Endothelial cell of umbilical vein (primary cell): ENCODE measurements around the gene PECR. TPM values are rescaled to one million over a fixed set of nuclear protein-coding genes. Genes with fewer than 3 reads are reported as not detected.
A peak's percentile ranks its signal among the peaks of the same experiment; 100 is the strongest.

Experiments
- BruUV-seq: library from RNA; stranded (reverse); fragments of 400-500 nt; replicated peaks from 2 replicates; lab custom pipeline; 2021; lab: Mats Ljungman, UMichigan
- CTCF ChIA-PET: fragments of 300-600, 350-600 bp; sonication (Branson Sonifier 250); formaldehyde crosslinking; loops from one replicate; lab custom pipeline; 2021; ENCODE audit warnings: antibody characterized with exemption, inconsistent platforms; lab: Charles Lee
- POLR2A ChIA-PET: fragments of 300-600, 350-600 bp; sonication (Branson Sonifier 250); formaldehyde crosslinking; loops from one replicate; lab custom pipeline; 2021; ENCODE audit warnings: antibody characterized with exemption, inconsistent platforms; lab: Charles Lee
- DNase-seq: peaks from one replicate; pipeline ENCODE4 v3.0.0-alpha.2; 2011; ENCODE audit warnings: low read depth, low spot score
- FAIRE-seq: peaks from 2 replicates; lab custom pipeline; 2011; peaks lifted over from hg19 to GRCh38; lab: Jason Lieb, UNC
- H2AFZ ChIP-seq: 2 replicates; pipeline ENCODE4 v1.6.0; 2012; ENCODE audit warnings: low read depth, low read length, control low read depth, inconsistent platforms
- H3K27ac ChIP-seq: 2 replicates; pipeline ENCODE4 v1.5.1; 2011; ENCODE audit warnings: low read depth, mild to moderate bottlenecking, control low read depth, low read length, moderate library complexity; ENCODE audit not compliant: insufficient read depth
- H3K27me3 ChIP-seq, 2 experiments: 2 replicates each; pipeline versions ENCODE4 v1.6.0 to v1.6.1; 2011; ENCODE audit warnings: low read length in 2 of 2, mixed read lengths in 1 of 2; ENCODE audit not compliant: control insufficient read depth in 2 of 2, insufficient read depth in 2 of 2
- H3K36me3 ChIP-seq, 2 experiments: 2 replicates in 1 of 2; 3 replicates in 1 of 2; pipeline ENCODE4 v1.5.1; 2011; ENCODE audit warnings: low read length in 2 of 2, mild to moderate bottlenecking in 1 of 2, moderate library complexity in 1 of 2; ENCODE audit not compliant: control insufficient read depth in 2 of 2, insufficient read depth in 2 of 2; ENCODE audit errors: extremely low read depth in 1 of 2
- H3K4me1 ChIP-seq: 3 replicates; pipeline ENCODE4 v1.5.1; 2011; ENCODE audit warnings: mild to moderate bottlenecking, low read length; ENCODE audit not compliant: control insufficient read depth, insufficient read depth; ENCODE audit errors: extremely low read depth
- H3K4me2 ChIP-seq: 2 replicates; pipeline ENCODE4 v1.6.1; 2011; ENCODE audit warnings: low read length, control low read depth, mixed read lengths; ENCODE audit not compliant: insufficient read depth
- H3K4me3 ChIP-seq, 3 experiments: fragments of 200-600 bp in 1 of 3; sonication (generic), shearing (Covaris generic) in 1 of 3; replicated peaks in 1 of 3; 2 replicates each; pipeline ENCODE4 v1.5.1; 2011 to 2016; ENCODE audit warnings: control low read depth in 3 of 3, low read length in 3 of 3, mild to moderate bottlenecking in 2 of 3, inconsistent platforms in 1 of 3, low read depth in 1 of 3, moderate library complexity in 1 of 3; ENCODE audit not compliant: insufficient read depth in 1 of 3
- H3K79me2 ChIP-seq: 2 replicates; pipeline ENCODE4 v1.6.0; 2012; ENCODE audit warnings: low read length, inconsistent platforms; ENCODE audit not compliant: control insufficient read depth, insufficient read depth
- H3K9ac ChIP-seq: replicated peaks from 2 replicates; pipeline ENCODE3; 2011; ENCODE audit warnings: low read length, control low read depth; ENCODE audit not compliant: insufficient read depth; ENCODE audit errors: extremely low read depth
- H3K9me1 ChIP-seq: replicated peaks from 3 replicates; pipeline ENCODE4 v1.6.0; 2011; ENCODE audit warnings: mild to moderate bottlenecking, low read length; ENCODE audit not compliant: control insufficient read depth, insufficient read depth; ENCODE audit errors: extremely low read depth
- H3K9me3 ChIP-seq: replicated peaks from 2 replicates; pipeline ENCODE4 v1.5.1; 2012; ENCODE audit warnings: low read length, inconsistent platforms; ENCODE audit not compliant: control insufficient read depth, insufficient read depth
- H4K20me1 ChIP-seq: replicated peaks from 2 replicates; pipeline ENCODE3; 2011; ENCODE audit warnings: mild to moderate bottlenecking, low read length; ENCODE audit not compliant: control insufficient read depth, insufficient read depth; ENCODE audit errors: extremely low read depth
- CTCF ChIP-seq, 2 donors: IDR thresholded peaks; 1 replicate in 1 of 2; 2 replicates in 1 of 2; pipeline ENCODE4 v1.5.1; 2011; ENCODE audit warnings: low read length in 2 of 2, mild to moderate bottlenecking in 2 of 2, moderate library complexity in 2 of 2, control low read depth in 1 of 2, inconsistent platforms in 1 of 2, low read depth in 1 of 2; ENCODE audit not compliant: insufficient read depth in 1 of 2; ENCODE audit errors: extremely low read depth in 1 of 2
- EZH2 ChIP-seq: IDR thresholded peaks from 2 replicates; pipeline ENCODE4 v1.6.1; 2012; ENCODE audit warnings: borderline replicate concordance, low read depth, mild to moderate bottlenecking, moderate library complexity, low read length, inconsistent platforms; ENCODE audit not compliant: severe bottlenecking
- GATA2 ChIP-seq: IDR thresholded peaks from 2 replicates; pipeline ENCODE4 v1.7.0; 2011; ENCODE audit warnings: low read depth, mild to moderate bottlenecking, moderate library complexity, mixed read lengths, low read length; ENCODE audit not compliant: insufficient read length, insufficient read depth
- JUN ChIP-seq: IDR thresholded peaks from 2 replicates; pipeline ENCODE4 v1.6.1; 2011; ENCODE audit warnings: borderline replicate concordance, low read depth; ENCODE audit not compliant: insufficient read length, insufficient read depth
- MYC ChIP-seq: IDR thresholded peaks from one replicate; pipeline ENCODE4 v1.6.1; 2011; ENCODE audit warnings: mild to moderate bottlenecking, low read depth, low read length
- POLR2A ChIP-seq: IDR thresholded peaks from 2 replicates; pipeline ENCODE4 v1.6.1; 2012; ENCODE audit warnings: low read depth, mild to moderate bottlenecking, control low read depth, low read length
- POLR2AphosphoS5 ChIP-seq: IDR thresholded peaks from 2 replicates; pipeline ENCODE4 v1.6.1; 2012; ENCODE audit warnings: low read depth, mild to moderate bottlenecking, control low read depth, low read length, moderate library complexity; ENCODE audit not compliant: insufficient read depth
- dilution Hi-C: fragments of 300-500 bp; cut with MboI; formaldehyde crosslinking; loops from one replicate; pipeline ENCODE4 v1.15.0; 2019; ENCODE audit warnings: low sequenced_read_pairs; ENCODE audit not compliant: extremely low pct_ligation_motif_present
- intact Hi-C: fragments of 100-400 bp; cut with micrococcal nuclease; formaldehyde crosslinking; loops from one replicate; pipeline ENCODE4 v1.10.0; 2022
- polyA plus RNA-seq, 4 experiments: library from polyadenylated mRNA; depleted of rRNA in 3 of 4; stranded (reverse) in 3 of 4; unstranded in 1 of 4; fragments of >200 nt; gene quantifications; 2 replicates each; pipeline versions ENCODE4 v1.2.1 to v1.2.3, GENCODE V29; 2011 to 2012; ENCODE audit warnings: missing spikeins in 1 of 4
- total RNA-seq: library from RNA; stranded (reverse); gene quantifications from 2 replicates; pipeline ENCODE4 v1.2.3, GENCODE V29; 2021
- TF ChIP-seq, protein P1 (sequence below): IDR thresholded peaks from 2 replicates; pipeline ENCODE4 v1.6.1; 2011; ENCODE audit not compliant: insufficient read depth, insufficient read length

PECR gene
- total and polyA plus RNA-seq, 2 donors (not counting 3 experiments of a cell fraction or from before 2014, with no cell fraction given): 4.1 to 6.2 TPM

DNA sequence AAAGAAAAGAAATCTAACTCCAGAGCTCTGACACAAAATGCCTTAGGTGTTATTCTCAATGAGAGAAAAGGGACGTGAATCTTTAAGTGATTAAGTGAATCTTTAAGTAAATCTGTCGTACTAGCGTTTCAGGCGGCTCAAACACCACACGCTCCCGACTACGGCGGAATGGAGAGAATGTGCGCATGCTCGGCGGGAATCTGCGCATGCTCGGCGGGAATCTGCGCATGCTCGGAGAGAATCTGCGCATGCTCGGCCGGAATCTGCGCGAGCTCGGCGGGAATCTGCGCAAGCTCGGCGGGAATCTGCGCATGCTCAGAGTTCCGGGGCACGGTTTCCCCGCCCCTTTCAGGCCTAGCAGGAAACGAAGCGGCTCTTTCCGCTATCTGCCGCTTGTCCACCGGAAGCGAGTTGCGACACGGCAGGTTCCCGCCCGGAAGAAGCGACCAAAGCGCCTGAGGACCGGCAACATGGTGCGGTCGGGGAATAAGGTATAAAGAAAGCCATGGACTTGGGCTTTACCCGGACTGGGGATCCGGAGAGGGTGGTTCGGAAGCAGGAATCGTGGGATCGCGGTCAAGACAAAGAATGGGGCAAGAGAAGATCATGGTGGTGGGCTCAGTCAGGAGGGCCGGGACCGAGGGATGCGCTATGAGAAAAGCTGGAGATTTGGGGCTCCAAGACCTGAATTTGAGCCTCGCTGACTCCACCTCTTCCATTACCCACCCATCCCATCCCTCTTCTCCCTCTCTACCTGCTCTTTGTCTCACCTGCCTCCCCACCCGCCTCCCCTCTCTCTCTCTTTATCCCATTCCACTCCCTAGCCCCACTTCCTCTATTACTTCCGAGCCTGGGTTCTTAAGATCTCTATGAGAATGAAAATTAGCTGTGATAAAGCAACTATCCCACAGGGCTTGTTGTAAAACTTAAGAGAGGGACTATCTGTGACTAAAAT, 27.6 kb upstream of the PECR start, which contains the start of gene XRCC5:
TSS of gene XRCC5 (plus strand) at position 382 of the 955 bp plus-strand sequence. CDS start at position 471, 89 bp downstream.
- peaks cover 4 to 5% of the 10 kb centered on the region in 2 experiments for H3K27me3 ChIP-seq
- no peak for TF ChIP-seq MYC
- TF ChIP-seq POLR2A: peak; percentile 77
- no peak for TF ChIP-seq CTCF (IDR thresholded peaks at IDR 0.05; ENCODE audit: extremely low read depth in 1 of 2, insufficient read depth in 1 of 2, low read depth in 1 of 2, low read length in 2 of 2)
- TF ChIP-seq JUN: no peak
- TF ChIP-seq GATA2: no peak
- peak; percentile 93 for TF ChIP-seq POLR2AphosphoS5
- TF ChIP-seq, protein P1, sequence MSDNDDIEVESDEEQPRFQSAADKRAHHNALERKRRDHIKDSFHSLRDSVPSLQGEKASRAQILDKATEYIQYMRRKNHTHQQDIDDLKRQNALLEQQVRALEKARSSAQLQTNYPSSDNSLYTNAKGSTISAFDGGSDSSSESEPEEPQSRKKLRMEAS: peak; percentile 81
- TF ChIP-seq EZH2: no peak
- H3K4me3 ChIP-seq: peak within 1 kb of the TSS; percentile 85 to 100 (median 99)
- H2AFZ ChIP-seq: peak within 1 kb of the TSS; percentile 78
- H3K9me3 ChIP-seq: no peaks in the 10 kb centered on the region
- CTCF ChIA-PET: interaction anchor here (0.6 to 2.4 kb wide), 3 partner anchors 75 to 558 kb away, joined by 3 to 8 read pairs (median 3); no protein-coding TSS in a partner anchor
- H3K27ac ChIP-seq: peak within 1 kb of the TSS; percentile 96
- H3K9ac ChIP-seq: peak within 1 kb of the TSS; percentile 100
- DNase-seq: peak; percentile 99
- no TSS peak for BruUV-seq
- dilution Hi-C loops: no loop called here
- peaks cover 39% of the 10 kb centered on the region for H3K79me2 ChIP-seq
- no peaks in the 10 kb centered on the region for H4K20me1 ChIP-seq
- H3K9me1 ChIP-seq: no peaks in the 10 kb centered on the region
- FAIRE-seq: peak; percentile 92
- H3K4me1 ChIP-seq: peaks cover 19% of the 10 kb centered on the region
- intact Hi-C loops: loop anchor here (1.0 kb wide), 1 partner anchor 75 kb away; no protein-coding TSS in a partner anchor
- POLR2A ChIA-PET: no interaction called here
- peak within 1 kb of the TSS; percentile 98 for H3K4me2 ChIP-seq
- peaks cover 10 to 21% of the 10 kb centered on the region in 2 experiments for H3K36me3 ChIP-seq
